Stimulated activated CD8-positive, alpha-beta memory T cell treated with anti-CD3 and anti-CD28 coated beads, Interleukin-4, amount 100 ng/mL, for 24 hours (primary cell): Measurements from ENCODE around the gene ERI2.
"Not testable (repeated sequence)": the region's sequence is repeated elsewhere in the genome, so short reads cannot be mapped to it uniquely, and the experiment has no call there.

Experiments
- DNase-seq: peaks from one replicate; pipeline ENCODE4 v3.0.0-alpha.2; 2020; ENCODE audit warnings: low read depth

Gene ERI2

GRCh38 chr16:20818929-20819585 lies 12.8 kb upstream of the ERI2 start:
- no peak for DNase-seq

- DNase-seq = no peak
Observed at GRCh38 chr16:20814784-20815183, 8.5 kb upstream of the ERI2 start.

- no peak for DNase-seq
Observed at GRCh38 chr16:20812510-20812909, 6.2 kb upstream of the ERI2 start.

GRCh38 chr16:20811889-20812439 lies 5.7 kb upstream of the ERI2 start:
- DNase-seq = no peak

GRCh38 chr16:20807862-20808261 lies 1.6 kb upstream of the ERI2 start:
- DNase-seq = no peak

GRCh38 chr16:20805684-20806167 lies 546 bp downstream of the ERI2 start:
- not testable (repeated sequence) for DNase-seq

- DNase-seq = no peak
Observed at GRCh38 chr16:20803561-20804214, 2.6 kb downstream of the ERI2 start.

- DNase-seq = no peak
Observed at GRCh38 chr16:20803192-20803560, 3.1 kb downstream of the ERI2 start.

GRCh38 chr16:20801278-20801677 lies 5.0 kb downstream of the ERI2 start:
- no peak for DNase-seq

GRCh38 chr16:20799599-20799998 lies 6.7 kb downstream of the ERI2 start:
- DNase-seq = no peak

GRCh38 chr16:20798364-20798763 lies 7.9 kb downstream of the ERI2 start:
- DNase-seq = no peak

- DNase-seq = no peak
Observed at GRCh38 chr16:20791923-20792612, 14.2 kb downstream of the ERI2 start.

GRCh38 chr16:20789130-20789529 lies 17.1 kb downstream of the ERI2 start:
- no peak for DNase-seq

- DNase-seq = no peak
Observed at GRCh38 chr16:20784204-20784603, 22.1 kb downstream of the ERI2 start.

- DNase-seq = no peak
Observed at GRCh38 chr16:20782470-20782869, 23.8 kb downstream of the ERI2 start.

- DNase-seq = no peak
Observed at GRCh38 chr16:20781697-20782096, 24.6 kb downstream of the ERI2 start.

- DNase-seq = peak; percentile 25
Observed at GRCh38 chr16:20774703-20775362, 31.4 kb downstream of the ERI2 start.

- no peak for DNase-seq
Observed at GRCh38 chr16:20773679-20774078, 32.6 kb downstream of the ERI2 start.

- DNase-seq = no peak
Observed at GRCh38 chr16:20768818-20769217, 37.5 kb downstream of the ERI2 start.

- DNase-seq = no peak
Observed at GRCh38 chr16:20768121-20768520, 38.2 kb downstream of the ERI2 start.

- DNase-seq = no peak
Observed at GRCh38 chr16:20767577-20767976, 38.7 kb downstream of the ERI2 start.

- DNase-seq = no peak
Observed at GRCh38 chr16:20766294-20766693, 40.0 kb downstream of the ERI2 start.
